Activated naive CD4-positive, alpha-beta T cell treated with Interleukin-2 at 50 U/mL for 16 hours (primary cell): ENCODE results near the gene EPG5.
"Not testable (repeated sequence)": the region's sequence is repeated elsewhere in the genome, so short reads cannot be mapped to it uniquely, and the experiment has no call there.

Source experiments
- DNase-seq: peaks from one replicate; pipeline ENCODE4 v3.0.0-alpha.2; 2020

The EPG5 gene, protein sequence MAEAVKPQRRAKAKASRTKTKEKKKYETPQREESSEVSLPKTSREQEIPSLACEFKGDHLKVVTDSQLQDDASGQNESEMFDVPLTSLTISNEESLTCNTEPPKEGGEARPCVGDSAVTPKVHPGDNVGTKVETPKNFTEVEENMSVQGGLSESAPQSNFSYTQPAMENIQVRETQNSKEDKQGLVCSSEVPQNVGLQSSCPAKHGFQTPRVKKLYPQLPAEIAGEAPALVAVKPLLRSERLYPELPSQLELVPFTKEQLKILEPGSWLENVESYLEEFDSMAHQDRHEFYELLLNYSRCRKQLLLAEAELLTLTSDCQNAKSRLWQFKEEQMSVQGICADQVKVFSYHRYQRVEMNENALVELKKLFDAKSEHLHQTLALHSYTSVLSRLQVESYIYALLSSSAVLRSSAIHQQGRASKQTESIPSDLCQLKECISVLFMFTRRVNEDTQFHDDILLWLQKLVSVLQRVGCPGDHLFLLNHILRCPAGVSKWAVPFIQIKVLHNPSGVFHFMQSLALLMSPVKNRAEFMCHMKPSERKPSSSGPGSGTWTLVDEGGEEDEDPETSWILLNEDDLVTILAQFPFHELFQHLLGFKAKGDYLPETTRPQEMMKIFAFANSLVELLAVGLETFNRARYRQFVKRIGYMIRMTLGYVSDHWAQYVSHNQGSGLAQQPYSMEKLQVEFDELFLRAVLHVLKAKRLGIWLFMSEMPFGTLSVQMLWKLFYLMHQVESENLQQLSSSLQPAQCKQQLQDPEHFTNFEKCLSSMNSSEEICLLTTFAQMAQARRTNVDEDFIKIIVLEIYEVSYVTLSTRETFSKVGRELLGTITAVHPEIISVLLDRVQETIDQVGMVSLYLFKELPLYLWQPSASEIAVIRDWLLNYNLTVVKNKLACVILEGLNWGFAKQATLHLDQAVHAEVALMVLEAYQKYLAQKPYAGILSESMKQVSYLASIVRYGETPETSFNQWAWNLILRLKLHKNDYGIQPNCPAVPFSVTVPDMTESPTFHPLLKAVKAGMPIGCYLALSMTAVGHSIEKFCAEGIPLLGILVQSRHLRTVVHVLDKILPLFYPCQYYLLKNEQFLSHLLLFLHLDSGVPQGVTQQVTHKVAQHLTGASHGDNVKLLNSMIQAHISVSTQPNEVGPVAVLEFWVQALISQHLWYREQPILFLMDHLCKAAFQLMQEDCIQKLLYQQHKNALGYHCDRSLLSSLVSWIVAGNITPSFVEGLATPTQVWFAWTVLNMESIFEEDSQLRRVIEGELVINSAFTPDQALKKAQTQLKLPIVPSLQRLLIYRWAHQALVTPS (N-terminal part only)

DNA sequence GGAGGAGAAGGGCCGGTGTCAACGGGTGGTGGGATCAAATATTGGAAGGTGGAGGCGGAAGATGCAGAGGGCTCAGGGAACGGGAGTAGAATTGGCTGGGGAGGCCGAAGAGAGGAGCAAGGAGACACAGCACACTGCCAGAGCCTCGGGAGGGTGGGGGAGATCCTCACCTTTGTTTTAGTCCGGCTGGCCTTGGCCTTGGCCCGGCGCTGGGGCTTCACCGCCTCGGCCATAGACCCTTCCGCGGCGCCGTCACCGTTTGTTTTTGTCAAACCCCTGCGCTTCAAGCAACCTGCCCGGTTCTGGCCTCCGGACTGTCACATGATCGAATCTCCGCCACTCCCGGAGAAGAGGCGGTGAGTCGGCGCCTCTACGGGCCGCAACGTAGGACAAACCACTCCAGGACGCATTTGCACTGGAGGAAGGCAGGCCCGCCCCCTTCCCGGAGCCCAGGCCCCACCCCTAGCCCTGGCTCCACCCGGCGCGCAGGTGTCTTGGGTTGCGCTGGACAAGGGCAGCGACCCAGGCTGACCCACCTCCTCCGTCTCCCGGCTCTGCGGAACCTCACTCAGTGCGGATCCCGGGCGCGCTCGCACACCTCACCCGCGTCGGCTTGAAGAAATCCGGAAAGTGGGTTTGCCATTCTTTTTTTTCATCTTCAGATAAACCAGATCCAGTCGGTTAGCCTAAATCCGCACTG, at the start of gene EPG5:
Gene EPG5 (minus strand): TSS at position 323 of the 700 bp plus-strand sequence. CDS start 90 bp downstream, at position 233.
- DNase-seq, result peak; percentile 95

- peak; percentile 21 for DNase-seq
Observed at GRCh38 chr18:46013484-46014189, 46.5 kb upstream of the EPG5 start.

DNA sequence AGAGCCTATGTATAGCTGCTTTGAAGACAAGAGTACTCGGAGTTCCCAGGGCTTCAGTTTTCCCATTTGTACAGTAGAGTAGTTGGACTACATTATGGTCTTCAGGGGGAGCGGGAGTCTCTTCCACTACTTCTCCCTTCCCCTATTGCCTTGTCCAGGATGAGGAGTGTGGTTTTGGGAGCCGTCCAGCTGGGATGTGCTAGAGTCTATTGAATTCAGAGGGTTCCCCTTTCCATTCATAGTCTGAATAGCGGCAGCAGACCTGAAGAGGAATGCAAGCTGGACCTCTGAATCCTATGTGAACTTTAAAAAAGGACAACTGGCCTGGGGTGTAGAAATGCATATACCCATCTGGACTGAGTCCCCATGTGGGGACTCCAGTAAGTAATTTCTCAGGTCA, 43.5 kb upstream of the EPG5 start:
- no peak for DNase-seq

GRCh38 chr18:46010050-46010449, 42.9 kb upstream of the EPG5 start:
- DNase-seq, result no peak

DNA sequence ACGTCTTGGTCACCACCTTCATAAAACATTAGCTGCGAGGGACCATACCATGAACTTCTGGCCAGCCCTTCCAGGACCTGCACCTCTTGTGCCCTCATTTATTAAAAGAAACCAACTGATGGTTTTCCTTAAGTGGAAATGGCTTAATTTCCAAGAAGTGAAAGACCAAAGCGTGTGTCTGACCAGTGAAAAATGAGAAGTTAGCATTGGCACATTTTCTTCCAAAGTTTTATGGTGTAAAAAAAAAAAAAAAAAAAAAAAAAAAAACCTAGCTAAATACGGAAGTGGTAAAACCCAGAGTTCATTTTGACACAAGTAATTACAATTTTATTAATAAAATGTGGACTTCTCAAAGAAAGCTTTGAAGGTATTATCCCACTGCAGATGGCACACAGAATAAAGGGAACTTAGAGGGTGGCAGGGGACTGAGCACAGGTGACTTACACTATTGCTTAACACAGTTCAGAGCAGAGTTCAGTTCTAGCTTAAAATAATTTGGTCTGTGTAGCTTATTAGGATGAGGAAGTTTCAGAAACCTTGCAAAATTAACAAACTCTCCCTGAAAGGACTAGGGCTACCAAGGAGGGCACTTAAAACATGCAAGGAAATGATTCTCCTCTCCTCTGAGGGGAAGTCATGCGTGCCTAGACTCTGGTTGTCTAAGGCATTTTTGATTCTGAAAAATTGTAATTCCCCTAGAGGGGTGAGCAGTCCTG, 42.2 kb upstream of the EPG5 start:
- no peak for DNase-seq

GRCh38 chr18:46008531-46008930, 41.4 kb upstream of the EPG5 start:
- no peak for DNase-seq

DNA sequence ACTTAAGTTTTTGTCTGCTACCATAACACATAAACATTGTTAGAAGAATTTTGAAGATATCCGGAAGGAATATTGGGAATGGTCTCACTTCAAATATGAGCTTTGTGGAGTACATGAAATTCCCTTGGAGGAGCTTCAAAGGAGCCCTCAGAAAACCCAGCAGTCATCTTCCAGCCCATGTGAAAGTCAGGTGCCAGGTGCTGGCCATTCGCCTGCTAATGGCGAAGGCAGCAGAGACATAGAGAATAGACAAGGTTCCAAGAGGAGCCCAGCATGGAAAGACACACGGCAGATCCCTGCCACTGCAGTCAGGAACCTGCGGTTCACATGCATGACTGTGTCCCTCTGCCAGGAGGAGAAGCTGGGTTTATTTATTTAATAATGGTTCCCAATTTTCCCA, 40.0 kb upstream of the EPG5 start:
- no peak for DNase-seq

DNA sequence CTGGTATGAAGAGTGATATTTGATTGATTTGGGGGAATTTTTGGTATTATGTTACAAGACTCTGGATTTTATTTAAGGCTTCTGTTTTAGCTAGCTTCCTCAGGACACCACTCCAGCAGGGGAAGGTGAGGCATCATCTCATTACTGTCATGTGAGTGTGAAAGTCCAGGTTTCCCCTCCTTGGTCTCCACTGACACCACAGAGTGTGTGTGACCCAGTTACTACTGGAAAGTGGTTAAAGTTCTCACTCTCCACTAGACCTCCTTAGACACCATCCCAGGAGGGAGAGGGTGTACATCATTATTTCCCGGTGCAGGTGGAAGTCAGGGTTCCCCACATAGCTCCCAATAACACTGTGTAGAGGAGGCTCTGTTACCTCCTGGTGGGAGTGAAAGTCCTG, 35.8 kb upstream of the EPG5 start:
- no peak for DNase-seq

- DNase-seq, result no peak
Observed at GRCh38 chr18:46001892-46002291, 34.8 kb upstream of the EPG5 start.

DNA sequence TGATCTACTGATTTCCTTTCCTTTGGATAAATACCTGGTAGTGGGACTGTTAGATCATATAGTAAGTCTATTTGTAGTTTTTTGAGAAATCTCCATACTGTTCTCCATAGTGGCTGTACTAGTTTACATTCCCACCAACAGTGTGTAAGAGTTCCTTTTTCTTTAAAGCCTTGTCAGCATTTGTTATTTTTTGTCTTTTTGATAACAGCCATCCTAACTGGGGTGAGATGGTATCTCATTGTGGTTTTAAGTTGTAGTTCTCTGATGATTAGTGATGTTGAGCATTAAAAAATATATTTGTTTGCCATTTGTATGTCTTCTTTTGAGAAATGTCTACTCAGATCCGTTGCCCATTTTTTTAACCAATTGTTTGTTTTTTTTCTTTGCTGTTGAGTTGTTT, 33.9 kb upstream of the EPG5 start:
- DNase-seq, result no peak

- no peak for DNase-seq
Observed at GRCh38 chr18:45999536-45999935, 32.4 kb upstream of the EPG5 start.

- peak; percentile 12 for DNase-seq
Observed at GRCh38 chr18:45998244-45998643, 31.1 kb upstream of the EPG5 start.

DNA sequence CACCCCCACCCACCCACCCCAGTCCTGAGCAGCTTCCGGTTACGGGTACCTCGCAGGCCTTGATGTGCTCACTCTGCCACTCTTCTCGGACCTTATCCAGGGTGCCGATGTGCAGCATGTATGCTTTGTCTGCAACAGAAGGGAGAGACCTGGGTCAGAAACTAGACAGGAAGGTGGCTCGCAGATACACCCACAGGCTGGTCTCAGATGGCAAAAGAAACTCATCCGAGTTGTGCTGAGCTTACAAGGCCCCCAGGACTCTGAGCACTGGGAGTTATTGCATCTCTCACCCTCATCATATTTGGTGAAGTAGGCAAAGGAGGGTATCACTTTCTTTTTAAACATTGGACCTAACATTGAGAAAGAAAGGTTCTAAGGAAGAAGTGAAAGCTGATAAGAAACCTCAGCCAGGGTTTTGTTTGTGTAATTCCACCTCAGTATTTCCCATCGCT, 30.6 kb upstream of the EPG5 start:
- peak; percentile 34 for DNase-seq

- no peak for DNase-seq
Observed at GRCh38 chr18:45995461-45995860, 28.3 kb upstream of the EPG5 start.

GRCh38 chr18:45993438-45993837, 26.3 kb upstream of the EPG5 start:
- DNase-seq, result no peak

DNA sequence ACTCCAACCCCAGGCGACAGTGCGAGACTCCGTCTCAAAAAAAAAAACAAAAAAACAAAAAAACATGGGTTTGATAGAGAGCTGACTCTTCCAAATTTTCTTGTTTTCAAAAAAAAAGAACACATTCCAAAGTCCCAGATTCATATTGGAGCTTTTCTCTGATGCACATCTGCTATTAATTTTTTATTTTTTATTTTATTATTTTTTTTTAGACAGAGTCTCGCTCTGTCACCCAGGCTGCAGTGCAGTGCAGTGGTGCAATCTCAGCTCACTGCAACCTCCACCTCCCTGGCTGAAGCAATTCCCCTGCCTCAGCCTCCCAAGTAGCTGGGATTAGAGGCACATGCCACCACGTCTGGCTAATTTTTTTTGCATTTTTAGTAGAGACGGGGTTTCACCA, 25.4 kb upstream of the EPG5 start:
- DNase-seq, result not testable (repeated sequence)

- no peak for DNase-seq
Observed at GRCh38 chr18:45991788-45992187, 24.7 kb upstream of the EPG5 start.

DNA sequence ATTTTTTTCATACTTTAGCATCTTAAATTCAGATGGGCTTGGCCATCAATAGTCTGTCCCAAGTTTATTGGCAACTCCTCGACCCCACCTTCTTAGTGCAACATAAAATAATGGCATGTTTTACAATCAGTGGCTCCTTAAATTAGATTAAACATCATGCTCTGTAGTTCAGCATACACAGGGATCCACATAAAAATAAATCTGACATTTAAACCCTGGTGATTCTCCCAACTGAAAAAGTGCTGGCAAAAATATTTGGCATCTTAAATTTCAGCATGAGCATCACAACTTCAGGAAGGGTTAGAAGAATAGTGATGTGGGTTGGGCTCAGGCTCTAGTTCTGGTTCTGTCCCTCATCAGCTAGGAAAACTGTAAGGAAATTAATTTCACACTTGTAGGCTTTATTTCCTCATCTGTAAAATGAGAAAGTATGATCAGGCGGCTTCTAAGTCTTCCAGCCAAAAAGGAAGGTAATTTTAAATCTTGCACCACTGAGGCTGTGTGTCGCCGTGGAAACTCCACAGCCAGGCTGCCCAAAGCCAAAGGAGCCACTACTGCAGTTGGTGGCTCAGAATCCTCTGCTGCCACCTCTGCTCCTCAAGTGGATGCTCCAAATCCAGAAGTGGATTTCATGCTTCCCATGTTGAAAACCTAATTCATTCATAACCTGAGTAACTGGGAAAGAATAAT, 17.6 kb upstream of the EPG5 start:
- no peak for DNase-seq

DNA sequence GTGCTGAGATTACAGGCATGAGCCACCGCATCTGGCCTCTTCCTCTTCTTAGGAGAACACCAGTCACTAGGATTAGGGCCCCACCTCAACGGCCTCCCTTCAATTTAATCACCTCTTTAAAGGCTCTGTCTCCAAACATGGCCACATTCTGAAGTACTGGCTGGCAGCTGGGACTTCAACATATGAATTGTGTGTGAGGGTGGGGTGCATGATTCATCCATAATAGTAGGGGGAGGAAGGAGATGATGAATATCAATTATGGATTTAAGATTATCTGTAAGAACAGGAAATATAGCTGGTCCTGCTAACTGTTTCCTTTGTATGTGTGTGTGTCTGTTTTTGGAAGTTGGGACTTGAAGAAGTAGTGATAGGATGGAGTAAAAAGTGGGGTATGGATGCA, 14.7 kb upstream of the EPG5 start:
- no peak for DNase-seq

GRCh38 chr18:45980229-45980628, 13.1 kb upstream of the EPG5 start:
- DNase-seq, result no peak
